Stimulated activated CD4-positive, alpha-beta T cell treated with anti-CD3 and anti-CD28 coated beads, Interleukin-1b, Interleukin-23, amount 100 ng/mL, for 48 hours (primary cell): ENCODE results near the gene LXN.
A peak's percentile ranks its signal among the peaks of the same experiment; 100 is the strongest.
"Not testable (repeated sequence)": the region's sequence is repeated elsewhere in the genome, so short reads cannot be mapped to it uniquely, and the experiment has no call there.

Experiments used
- DNase-seq: peaks from one replicate; pipeline ENCODE4 v3.0.0-alpha.2; 2020

The LXN gene

GRCh38 chr3:158672215-158673176, at the start of gene LXN:
TSS of gene LXN (minus strand) at chr3:158672648. CDS start at chr3:158672478, 170 bp downstream.
- peak; percentile 85 for DNase-seq

GRCh38 chr3:158722108-158722507, 49.7 kb upstream of the LXN start:
- no peak for DNase-seq

GRCh38 chr3:158718490-158719170, 46.2 kb upstream of the LXN start:
- no peak for DNase-seq

- DNase-seq: no peak
Observed at GRCh38 chr3:158717576-158717975, 45.1 kb upstream of the LXN start.

- no peak for DNase-seq
Observed at GRCh38 chr3:158713094-158713499, 40.6 kb upstream of the LXN start.

GRCh38 chr3:158712443-158712842, 40.0 kb upstream of the LXN start:
- no peak for DNase-seq

GRCh38 chr3:158711886-158712285, 39.4 kb upstream of the LXN start:
- no peak for DNase-seq

GRCh38 chr3:158710601-158711000, 38.2 kb upstream of the LXN start:
- no peak for DNase-seq

- DNase-seq: no peak
Observed at GRCh38 chr3:158709666-158710083, 37.2 kb upstream of the LXN start.

- no peak for DNase-seq
Observed at GRCh38 chr3:158703566-158703965, 31.1 kb upstream of the LXN start.

- DNase-seq: no peak
Observed at GRCh38 chr3:158702815-158703481, 30.5 kb upstream of the LXN start.

GRCh38 chr3:158701420-158702065, 29.1 kb upstream of the LXN start:
- DNase-seq: no peak

- DNase-seq: no peak
Observed at GRCh38 chr3:158700559-158700958, 28.1 kb upstream of the LXN start.

- DNase-seq: no peak
Observed at GRCh38 chr3:158696618-158697017, 24.2 kb upstream of the LXN start.

- not testable (repeated sequence) for DNase-seq
Observed at GRCh38 chr3:158693866-158694456, 21.5 kb upstream of the LXN start.

- DNase-seq: no peak
Observed at GRCh38 chr3:158685159-158685558, 12.7 kb upstream of the LXN start.

GRCh38 chr3:158683230-158683962, 10.9 kb upstream of the LXN start:
- no peak for DNase-seq

- DNase-seq: no peak
Observed at GRCh38 chr3:158680861-158681260, 8.4 kb upstream of the LXN start.

GRCh38 chr3:158679547-158680000, 7.1 kb upstream of the LXN start:
- DNase-seq: no peak

GRCh38 chr3:158678687-158679086, 6.2 kb upstream of the LXN start:
- no peak for DNase-seq

GRCh38 chr3:158671821-158672214, 630 bp downstream of the LXN start:
- DNase-seq: no peak

- no peak for DNase-seq
Observed at GRCh38 chr3:158668506-158668905, 3.9 kb downstream of the LXN start.
